SK-N-SH (cell line): ENCODE data around the gene SMG7. TPM values are rescaled to one million over a fixed set of nuclear protein-coding genes. Genes with fewer than 3 reads are reported as not detected.

ENCODE experiments used
- CTCF ChIA-PET: fragments of 300-600, 350-600 bp; formaldehyde crosslinking; extraction: SDS; loops from one replicate; lab custom pipeline; 2021; lab: Yijun Ruan, JAX
- POLR2A ChIA-PET: fragments of 350-600 bp; sonication (Branson Sonifier 250); formaldehyde crosslinking; extraction: SDS; loops from one replicate; lab custom pipeline; 2020; ENCODE audit warnings: antibody characterized with exemption, inconsistent platforms; lab: Yijun Ruan, JAX
- DNase-seq: peaks from one replicate; pipeline ENCODE4 v3.0.0; 2012
- H2AFZ ChIP-seq: fragments of 200-600 bp; sonication (generic); 2 replicates; pipeline ENCODE4 v1.8.1; 2016; ENCODE audit warnings: antibody characterized with exemption, mild to moderate bottlenecking, low read depth
- H3F3A ChIP-seq: fragments of 200-600 bp; sonication (generic); replicated peaks from 2 replicates; pipeline ENCODE3; 2016; ENCODE audit warnings: antibody characterized with exemption, mild to moderate bottlenecking; ENCODE audit not compliant: insufficient read depth
- H3K27ac ChIP-seq, 2 experiments: fragments of 200-500 bp in 1 of 2; fragments of 200-600 bp in 1 of 2; sonication (Bioruptor generic) in 1 of 2; sonication (generic), shearing (Covaris generic) in 1 of 2; 2 replicates each; pipeline versions ENCODE4 v1.5.1 to v1.6.1; 2014 to 2016; ENCODE audit warnings: low read depth in 2 of 2, inconsistent platforms in 1 of 2, low read length in 1 of 2, mild to moderate bottlenecking in 1 of 2, mixed read lengths in 1 of 2
- H3K27me3 ChIP-seq: fragments of 200-600 bp; sonication (generic), shearing (Covaris generic); 2 replicates; pipeline ENCODE4 v1.6.1; 2016; ENCODE audit warnings: mixed run types; ENCODE audit not compliant: insufficient read depth
- H3K36me3 ChIP-seq, 2 experiments: fragments of 200-500 bp in 1 of 2; fragments of 200-600 bp in 1 of 2; sonication (Bioruptor generic) in 1 of 2; sonication (generic) in 1 of 2; replicated peaks in 1 of 2; 2 replicates each; pipeline versions ENCODE3 to v1.5.1; 2014 to 2016; ENCODE audit warnings: low read length in 1 of 2, mild to moderate bottlenecking in 1 of 2; ENCODE audit not compliant: insufficient read depth in 2 of 2, control insufficient read depth in 1 of 2
- H3K4me1 ChIP-seq, 2 experiments: fragments of 200-500 bp in 1 of 2; fragments of 200-600 bp in 1 of 2; sonication (Bioruptor generic) in 1 of 2; sonication (generic), shearing (Covaris generic) in 1 of 2; 2 replicates each; pipeline versions ENCODE4 v1.5.1 to v1.6.1; 2014 to 2016; ENCODE audit warnings: low read depth in 1 of 2, low read length in 1 of 2, mixed run types in 1 of 2; ENCODE audit not compliant: insufficient read depth in 2 of 2, control insufficient read depth in 1 of 2
- H3K4me2 ChIP-seq: fragments of 200-600 bp; sonication (generic), shearing (Covaris generic); 2 replicates; pipeline ENCODE4 v1.6.1; 2017; ENCODE audit warnings: mixed run types
- H3K4me3 ChIP-seq, 2 experiments: fragments of 200-500 bp in 1 of 2; fragments of 200-600 bp in 1 of 2; sonication (Bioruptor generic) in 1 of 2; sonication (generic), shearing (Covaris generic) in 1 of 2; 2 replicates each; pipeline versions ENCODE4 v1.5.1 to v1.8.1; 2014 to 2016; ENCODE audit warnings: low read depth in 2 of 2, inconsistent platforms in 1 of 2, low read length in 1 of 2, mild to moderate bottlenecking in 1 of 2, mixed read lengths in 1 of 2, moderate library complexity in 1 of 2
- H3K79me2 ChIP-seq: fragments of 200-600 bp; sonication (generic); 2 replicates; pipeline ENCODE4 v1.8.1; 2017; ENCODE audit warnings: mild to moderate bottlenecking; ENCODE audit not compliant: insufficient read depth
- H3K9ac ChIP-seq: fragments of 200-600 bp; sonication (generic); 2 replicates; pipeline ENCODE4 v1.6.1; 2017; ENCODE audit warnings: mixed run types
- H3K9me2 ChIP-seq: fragments of 200-600 bp; sonication (generic); 2 replicates; pipeline ENCODE4 v1.6.1; 2017; ENCODE audit warnings: mixed run types
- H3K9me3 ChIP-seq: fragments of 200-600 bp; sonication (generic); 2 replicates; pipeline ENCODE4 v1.6.1; 2017; ENCODE audit warnings: mixed run types, mild to moderate bottlenecking, moderate library complexity
- H4K20me1 ChIP-seq: fragments of 200-600 bp; sonication (generic); 2 replicates; pipeline ENCODE4 v1.6.1; 2017; ENCODE audit warnings: mild to moderate bottlenecking, mixed run types; ENCODE audit not compliant: insufficient read depth
- ELF1 ChIP-seq: IDR thresholded peaks from 2 replicates; pipeline ENCODE4 v1.4.0; 2012
- EP300 ChIP-seq, 2 experiments: IDR thresholded peaks; 2 replicates each; pipeline versions ENCODE4 v1.4.0 to v1.6.1; 2012; ENCODE audit warnings: borderline replicate concordance in 1 of 2, low read depth in 1 of 2, low read length in 1 of 2
- EZH2phosphoT487 ChIP-seq: fragments of 200-600 bp; sonication (generic); IDR thresholded peaks from 2 replicates; pipeline ENCODE4 v1.6.1; 2017; ENCODE audit warnings: low read depth, mixed run types, mild to moderate bottlenecking, antibody characterized with exemption, moderate library complexity, borderline replicate concordance
- FOSL2 ChIP-seq: IDR thresholded peaks from 2 replicates; pipeline ENCODE4 v1.4.0; 2012; ENCODE audit warnings: low read depth, mild to moderate bottlenecking, moderate library complexity, borderline replicate concordance
- FOXJ3 ChIP-seq: sonication (generic); formaldehyde crosslinking; IDR thresholded peaks from 2 replicates; pipeline ENCODE4 v1.5.1; 2020; ENCODE audit warnings: mild to moderate bottlenecking, missing genetic modification reagents
- GABPA ChIP-seq: IDR thresholded peaks from 2 replicates; pipeline ENCODE4 v1.4.0; 2012; ENCODE audit warnings: low read depth, mild to moderate bottlenecking
- GATA2 ChIP-seq: sonication (generic); formaldehyde crosslinking; IDR thresholded peaks from 2 replicates; pipeline ENCODE4 v1.5.0; 2020; ENCODE audit warnings: mild to moderate bottlenecking, missing genetic modification reagents
- JUND ChIP-seq: IDR thresholded peaks from 2 replicates; pipeline ENCODE4 v1.4.0; 2012
- MXI1 ChIP-seq: IDR thresholded peaks from 2 replicates; pipeline ENCODE4 v1.6.1; 2012; ENCODE audit warnings: mild to moderate bottlenecking, low read depth, low read length, improper control_type of control experiment
- POLR2AphosphoS5 ChIP-seq: IDR thresholded peaks from 2 replicates; pipeline ENCODE4 v1.6.1; 2012; ENCODE audit warnings: low read depth, low read length
- RCOR1 ChIP-seq: fragments of 150-350 bp; IDR thresholded peaks from 2 replicates; pipeline ENCODE4 v1.6.1; 2017; ENCODE audit warnings: antibody characterized with exemption, low read length
- RFX5 ChIP-seq: IDR thresholded peaks from 2 replicates; pipeline ENCODE4 v1.6.1; 2012; ENCODE audit warnings: mild to moderate bottlenecking, improper control_type of control experiment, low read length
- SIN3A ChIP-seq: IDR thresholded peaks from 2 replicates; pipeline ENCODE4 v1.6.1; 2012; ENCODE audit warnings: low read depth, mild to moderate bottlenecking, low read length, moderate library complexity, borderline replicate concordance
- YY1 ChIP-seq: IDR thresholded peaks from 2 replicates; pipeline ENCODE4 v1.4.0; 2012; ENCODE audit warnings: low read depth, mild to moderate bottlenecking
- WGBS: methylation state at CpG from one replicate; pipeline ENCODE4 v1.1.6; 2017; ENCODE audit warnings: low lambda C conversion rate; 5-methylcytosine and 5-hydroxymethylcytosine counted together
- polyA plus RNA-seq, 3 experiments: library from polyadenylated mRNA; depleted of rRNA; stranded (reverse); fragments of >200 nt; gene quantifications; 2 replicates each; pipeline ENCODE4 v1.2.3, GENCODE V29; 2012
- TF ChIP-seq, protein P1 (sequence below): IDR thresholded peaks from 2 replicates; pipeline ENCODE4; 2012
- TF ChIP-seq, protein P2 (sequence below): fragments of 150-350 bp; IDR thresholded peaks from 2 replicates; pipeline ENCODE4 v1.6.1; 2017; ENCODE audit warnings: antibody characterized with exemption, low read length, low read depth, borderline replicate concordance
- TF ChIP-seq, protein P3 (sequence below): IDR thresholded peaks from 2 replicates; pipeline ENCODE4 v1.4.0; 2012; ENCODE audit warnings: low read depth, borderline replicate concordance
- TF ChIP-seq, protein P4 (sequence below): IDR thresholded peaks from 2 replicates; pipeline ENCODE4 v1.4.0; 2012; ENCODE audit warnings: low read depth

SMG7 gene
- polyA plus RNA-seq, 1 of the 3 experiments (the other 2 are of a cell fraction): 19.8 TPM

DNA sequence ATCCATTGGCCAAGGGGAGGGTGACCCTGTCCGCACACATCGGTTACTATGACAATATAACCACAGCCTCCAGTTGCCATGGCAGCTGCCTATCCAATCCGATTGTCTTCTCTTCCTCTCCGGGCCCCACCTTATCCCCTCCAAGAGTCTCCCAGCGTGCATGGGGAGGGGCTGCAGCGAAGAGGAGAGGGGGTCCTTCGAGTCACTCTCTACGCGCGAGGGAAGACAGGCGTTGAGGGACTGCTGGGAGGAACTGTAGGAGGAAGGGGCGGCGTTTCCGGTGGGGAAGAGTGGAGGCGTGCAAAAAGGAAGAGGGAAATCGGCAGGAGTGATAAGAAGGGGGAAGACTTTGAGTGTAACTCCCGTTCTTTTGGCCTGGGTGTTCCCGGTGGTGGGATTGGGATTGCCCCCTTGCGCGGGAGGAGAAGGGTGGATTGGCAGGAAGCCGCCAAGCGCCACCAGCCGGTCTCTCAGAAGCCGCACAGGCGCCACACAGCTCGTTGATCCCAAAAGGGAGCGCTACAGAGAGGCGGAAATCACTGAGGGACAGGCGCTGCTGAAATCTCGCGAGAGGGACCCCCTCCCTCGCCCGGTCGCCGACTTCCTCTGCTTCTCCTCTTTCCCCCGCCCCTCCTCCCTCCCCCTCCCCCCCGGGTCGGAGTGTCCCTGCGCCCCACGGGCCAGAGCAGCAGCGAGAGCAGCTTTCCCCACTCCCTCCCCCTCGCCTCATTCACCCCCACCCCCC, 384 bp upstream of the SMG7 start (continued):
- TF ChIP-seq FOXJ3 (CRISPR knock-in tag): no peak; the same call in 1 of the 2 replicates
- peak; percentile 37 for TF ChIP-seq POLR2AphosphoS5
- no peak for TF ChIP-seq EZH2phosphoT487
- TF ChIP-seq, protein P1, sequence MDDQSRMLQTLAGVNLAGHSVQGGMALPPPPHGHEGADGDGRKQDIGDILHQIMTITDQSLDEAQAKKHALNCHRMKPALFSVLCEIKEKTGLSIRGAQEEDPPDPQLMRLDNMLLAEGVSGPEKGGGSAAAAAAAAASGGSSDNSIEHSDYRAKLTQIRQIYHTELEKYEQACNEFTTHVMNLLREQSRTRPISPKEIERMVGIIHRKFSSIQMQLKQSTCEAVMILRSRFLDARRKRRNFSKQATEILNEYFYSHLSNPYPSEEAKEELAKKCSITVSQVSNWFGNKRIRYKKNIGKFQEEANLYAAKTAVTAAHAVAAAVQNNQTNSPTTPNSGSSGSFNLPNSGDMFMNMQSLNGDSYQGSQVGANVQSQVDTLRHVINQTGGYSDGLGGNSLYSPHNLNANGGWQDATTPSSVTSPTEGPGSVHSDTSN: no peak; the same call in 1 of the 2 replicates
- TF ChIP-seq GABPA: peak; percentile 98
- no peak for TF ChIP-seq JUND
- peak; percentile 73; the same call in 1 of the 2 replicates for TF ChIP-seq SIN3A
- TF ChIP-seq RCOR1: peak; percentile 84
- TF ChIP-seq GATA2 (CRISPR knock-in tag): peak; percentile 92
- peak; percentile 97 for TF ChIP-seq MXI1
- peak; percentile 98 for TF ChIP-seq ELF1
- peak; percentile 91 for TF ChIP-seq RFX5
- no peak for TF ChIP-seq EP300 (IDR thresholded peaks at IDR 0.05; ENCODE audit: borderline replicate concordance in 1 of 2, low read depth in 1 of 2, low read length in 1 of 2)
- TF ChIP-seq, all 33 proteins: peak for 17

DNA sequence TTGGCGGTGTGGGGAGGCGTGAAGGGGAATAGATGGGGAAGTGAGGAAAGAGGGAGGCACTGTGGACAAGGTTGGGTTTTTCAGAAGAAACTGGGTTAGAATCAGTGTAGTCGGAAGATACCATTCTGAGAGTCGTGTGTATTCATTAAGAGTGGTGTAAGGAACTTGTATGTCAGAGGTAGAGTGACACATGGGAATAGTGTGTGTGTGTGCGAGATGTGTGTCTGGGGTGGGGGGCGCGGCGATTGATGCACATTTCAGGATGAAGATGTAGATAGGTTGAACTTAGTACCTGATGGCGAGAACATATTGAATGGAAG, 878 bp downstream of the SMG7 start:
- Histone ChIP-seq H2AFZ (no peak overlapping the region), H3K27ac (peak overlapping the region; percentile 99 to 100; a peak in 3 of 4 replicates), H3K27me3 (no peaks in the 10 kb centered on the region), H3K9ac (peak overlapping the region; percentile 95), H3K4me2 (peak overlapping the region; percentile 88), H3K79me2 (peaks cover 55% of the 10 kb centered on the region), H3K9me2 (no peaks in the 10 kb centered on the region), H3F3A (peaks cover 8% of the 10 kb centered on the region), H3K36me3 (peaks cover 0 to 8% of the 10 kb centered on the region in 2 experiments), H3K9me3 (no peaks in the 10 kb centered on the region), H4K20me1 (peaks cover 43% of the 10 kb centered on the region), H3K4me1 (peaks cover 4 to 5% of the 10 kb centered on the region in 2 experiments; a peak in 3 of 4 replicates), H3K4me3 (peak overlapping the region; percentile 83 to 96)
- ChIA-PET CTCF (interaction anchor here (1.1 to 1.2 kb wide), 2 partner anchors 89 to 114 kb away, joined by 3 read pairs; no protein-coding TSS in a partner anchor), POLR2A (interaction anchor here (1.0 kb wide), 1 partner anchor 16 kb away, joined by 3 read pairs; no protein-coding TSS in a partner anchor)
- 26% methylated on average over 9 of the region's 9 CpGs for WGBS
- no peak for DNase-seq
- TF ChIP-seq FOSL2 (no peak), GABPA (no peak), YY1 (no peak), EZH2phosphoT487 (no peak)
- TF ChIP-seq, protein P2, sequence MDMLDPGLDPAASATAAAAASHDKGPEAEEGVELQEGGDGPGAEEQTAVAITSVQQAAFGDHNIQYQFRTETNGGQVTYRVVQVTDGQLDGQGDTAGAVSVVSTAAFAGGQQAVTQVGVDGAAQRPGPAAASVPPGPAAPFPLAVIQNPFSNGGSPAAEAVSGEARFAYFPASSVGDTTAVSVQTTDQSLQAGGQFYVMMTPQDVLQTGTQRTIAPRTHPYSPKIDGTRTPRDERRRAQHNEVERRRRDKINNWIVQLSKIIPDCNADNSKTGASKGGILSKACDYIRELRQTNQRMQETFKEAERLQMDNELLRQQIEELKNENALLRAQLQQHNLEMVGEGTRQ: no peak
- TF ChIP-seq, protein P3, sequence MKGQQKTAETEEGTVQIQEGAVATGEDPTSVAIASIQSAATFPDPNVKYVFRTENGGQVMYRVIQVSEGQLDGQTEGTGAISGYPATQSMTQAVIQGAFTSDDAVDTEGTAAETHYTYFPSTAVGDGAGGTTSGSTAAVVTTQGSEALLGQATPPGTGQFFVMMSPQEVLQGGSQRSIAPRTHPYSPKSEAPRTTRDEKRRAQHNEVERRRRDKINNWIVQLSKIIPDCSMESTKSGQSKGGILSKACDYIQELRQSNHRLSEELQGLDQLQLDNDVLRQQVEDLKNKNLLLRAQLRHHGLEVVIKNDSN: no peak
- TF ChIP-seq, protein P4, sequence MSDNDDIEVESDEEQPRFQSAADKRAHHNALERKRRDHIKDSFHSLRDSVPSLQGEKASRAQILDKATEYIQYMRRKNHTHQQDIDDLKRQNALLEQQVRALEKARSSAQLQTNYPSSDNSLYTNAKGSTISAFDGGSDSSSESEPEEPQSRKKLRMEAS: no peak
- TF ChIP-seq, all 33 proteins: peak for 0
